Ecto neural progenitor cell (in vitro differentiated cells): Measurements from ENCODE around the gene DLG1.
"Not testable (repeated sequence)": the region's sequence is repeated elsewhere in the genome, so short reads cannot be mapped to it uniquely, and the experiment has no call there.

Experiments
- DNase-seq: peaks from one replicate; pipeline ENCODE4 v3.0.0-alpha.2; 2018; ENCODE audit warnings: low spot score

The DLG1 gene

GRCh38 chr3:197242784-197243432 is 55.5 kb downstream of the DLG1 start:
- no peak for DNase-seq

- no peak for DNase-seq
These were observed 57.2 kb downstream of the DLG1 start for GRCh38 chr3:197241173-197241572.

DNA sequence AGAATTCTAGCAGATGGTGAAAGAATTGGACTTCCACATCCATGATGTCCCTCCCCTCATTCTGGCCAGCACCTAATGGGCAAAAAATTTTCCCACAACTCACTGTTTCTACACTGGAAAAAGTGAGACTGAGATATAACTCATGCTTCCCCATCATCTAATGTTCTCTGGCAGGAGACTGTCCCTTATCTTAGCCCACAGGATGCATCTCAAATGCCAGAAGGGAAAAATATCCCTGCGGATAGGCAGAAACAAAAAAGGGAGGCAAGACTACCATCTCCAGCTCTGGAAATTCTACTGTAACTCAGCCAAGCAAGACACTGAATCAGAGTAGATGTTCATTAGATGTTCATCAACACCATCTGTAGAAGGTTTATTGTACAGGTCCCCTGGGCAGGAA is 58.6 kb downstream of the DLG1 start:
- no peak for DNase-seq

GRCh38 chr3:197238842-197239241 is 59.6 kb downstream of the DLG1 start:
- no peak for DNase-seq

- DNase-seq: no peak
These were observed 60.5 kb downstream of the DLG1 start for GRCh38 chr3:197237897-197238296.

- no peak for DNase-seq
These were observed 62.0 kb downstream of the DLG1 start for GRCh38 chr3:197236362-197236761.

DNA sequence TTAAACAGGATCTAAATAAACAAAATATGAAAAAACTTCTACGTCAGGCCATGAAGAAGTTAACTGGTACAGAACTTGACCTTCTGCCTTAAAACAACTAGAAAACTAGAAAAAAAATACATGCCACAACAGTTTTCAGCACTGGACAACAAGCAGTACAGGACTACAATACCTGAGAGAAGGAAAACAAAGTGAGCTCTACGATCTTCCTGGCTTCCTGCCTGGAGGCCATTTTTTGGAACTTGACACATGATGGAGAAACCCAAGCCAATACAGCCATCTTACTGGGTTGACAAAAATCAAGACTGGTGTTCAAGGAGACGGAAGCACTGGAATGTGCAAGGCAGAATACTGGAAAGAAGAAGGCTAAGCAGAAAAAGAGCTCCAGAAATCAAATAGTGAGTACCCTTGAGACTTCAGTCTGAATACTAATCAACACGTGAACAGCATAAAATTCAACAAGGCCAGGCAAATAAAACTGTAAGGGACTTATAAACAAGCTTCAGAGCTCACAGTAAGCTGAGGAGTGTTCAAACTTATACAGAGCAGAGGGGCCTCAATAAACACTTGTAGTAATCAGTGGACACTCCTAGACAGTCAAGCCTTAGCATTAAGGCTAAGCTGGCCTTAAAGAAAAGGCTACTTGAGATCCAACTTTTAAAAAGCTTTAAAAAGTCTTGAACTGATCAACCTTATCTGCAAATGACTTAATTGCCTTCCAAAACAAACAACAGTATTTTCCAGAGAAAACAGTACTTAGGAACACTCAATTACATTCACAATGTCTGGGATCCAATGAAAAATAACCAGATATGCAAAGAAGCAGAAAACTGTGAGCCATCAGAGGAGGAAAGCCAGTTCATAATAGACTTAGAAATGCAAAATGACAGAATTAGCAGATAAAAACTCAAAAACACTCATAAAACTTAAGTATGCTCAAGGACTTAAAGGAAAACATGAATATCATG is 63.2 kb downstream of the DLG1 start:
- DNase-seq: no peak

DNA sequence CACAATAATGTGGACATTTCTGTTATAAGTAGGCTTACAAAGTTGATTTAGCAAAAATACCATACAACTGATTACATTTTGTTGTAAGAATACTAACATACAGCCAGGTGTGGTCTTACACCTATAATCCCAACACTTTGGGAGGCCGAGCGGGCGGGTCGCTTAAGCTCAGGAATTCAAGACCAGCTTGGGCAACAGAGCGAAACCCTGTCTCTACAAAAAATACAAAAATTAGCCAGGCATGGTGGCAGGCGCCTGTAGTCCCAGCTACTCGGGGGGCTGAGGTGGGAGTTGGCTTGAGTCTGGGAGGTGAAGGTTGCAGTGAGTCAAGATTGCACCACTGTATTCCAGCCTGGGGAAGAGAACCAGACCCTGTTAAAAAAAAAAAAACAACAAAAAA is 67.1 kb downstream of the DLG1 start:
- no peak for DNase-seq

- no peak for DNase-seq
These were observed 68.6 kb downstream of the DLG1 start for GRCh38 chr3:197229836-197230235.

DNA sequence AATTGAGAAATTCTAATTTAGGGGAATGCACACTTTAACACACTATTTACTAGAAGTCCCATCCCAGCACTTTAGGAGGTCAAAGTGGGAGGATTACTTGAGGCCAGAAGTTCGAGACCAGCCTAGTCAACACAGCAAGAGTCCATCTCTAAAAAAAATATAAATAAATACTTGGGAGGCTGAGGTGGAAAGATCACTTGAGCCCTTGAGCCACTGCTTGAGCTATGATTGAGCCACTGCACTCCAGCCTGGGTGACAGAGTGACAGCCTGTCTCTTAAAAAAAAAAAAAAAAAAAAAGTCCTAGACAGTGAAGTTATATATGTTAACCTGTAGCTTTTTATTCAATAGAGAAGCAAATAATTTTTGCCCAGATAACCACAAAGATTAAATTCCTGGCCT is 69.2 kb downstream of the DLG1 start:
- DNase-seq: no peak

DNA sequence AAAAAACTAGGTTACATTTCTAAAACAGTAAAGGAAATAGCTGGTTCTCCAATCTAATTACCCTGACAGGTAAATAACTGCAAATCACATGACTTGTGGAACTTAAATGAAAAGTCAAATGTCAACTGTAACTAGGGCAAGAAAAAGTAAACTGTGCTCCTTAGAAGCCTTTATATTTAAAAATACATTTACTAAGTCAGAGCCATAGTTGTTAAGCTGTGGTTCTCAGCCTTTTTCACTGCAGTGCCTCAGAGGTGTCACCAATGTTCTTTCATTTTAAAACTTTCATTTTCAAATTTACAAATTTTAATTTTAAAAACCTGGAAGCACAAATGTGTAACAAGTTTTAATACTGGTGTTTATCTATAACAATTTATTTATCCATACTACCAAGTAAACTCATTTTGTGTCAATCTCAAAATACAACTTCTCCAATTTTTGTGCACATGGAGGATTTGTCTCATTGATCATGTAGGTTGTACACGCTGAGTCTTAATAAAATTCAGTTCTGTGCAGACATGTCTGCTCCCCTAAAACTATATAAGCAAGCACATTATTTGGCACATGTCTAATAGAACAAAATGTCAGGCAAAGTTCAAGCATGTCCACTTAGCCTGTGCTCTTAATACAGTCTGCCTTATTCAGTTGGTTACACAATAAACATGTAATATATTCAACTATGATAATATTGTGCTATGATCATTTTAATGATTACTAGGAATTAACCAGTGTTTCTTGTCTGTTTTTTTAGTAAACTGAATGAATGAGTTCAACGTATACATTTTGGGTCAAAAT is 70.4 kb downstream of the DLG1 start:
- no peak for DNase-seq

GRCh38 chr3:197226179-197226578 is 72.2 kb downstream of the DLG1 start:
- no peak for DNase-seq

GRCh38 chr3:197225579-197225978 is 72.8 kb downstream of the DLG1 start:
- DNase-seq: no peak

- DNase-seq: no peak
These were observed 74.4 kb downstream of the DLG1 start for GRCh38 chr3:197224034-197224444.

DNA sequence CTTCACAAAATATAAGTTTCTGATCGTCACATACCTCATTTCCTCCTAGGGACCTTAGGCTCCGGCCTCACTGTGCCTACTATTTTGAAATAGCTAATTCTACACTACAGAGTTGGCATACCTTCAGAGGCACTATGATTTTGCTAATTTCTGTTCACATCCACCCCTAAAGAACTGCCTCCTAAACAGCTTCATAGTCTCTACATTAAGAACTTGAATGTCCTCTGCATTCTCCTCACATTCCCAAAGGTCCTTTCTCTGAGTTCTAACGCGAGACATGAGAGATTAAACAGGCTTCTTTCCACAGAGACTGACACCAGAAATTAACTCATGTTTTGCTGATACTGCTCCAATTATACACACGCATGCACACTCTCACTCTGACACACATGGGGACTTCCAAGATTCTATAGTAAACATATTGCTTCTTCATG is 75.5 kb downstream of the DLG1 start:
- DNase-seq: no peak

DNA sequence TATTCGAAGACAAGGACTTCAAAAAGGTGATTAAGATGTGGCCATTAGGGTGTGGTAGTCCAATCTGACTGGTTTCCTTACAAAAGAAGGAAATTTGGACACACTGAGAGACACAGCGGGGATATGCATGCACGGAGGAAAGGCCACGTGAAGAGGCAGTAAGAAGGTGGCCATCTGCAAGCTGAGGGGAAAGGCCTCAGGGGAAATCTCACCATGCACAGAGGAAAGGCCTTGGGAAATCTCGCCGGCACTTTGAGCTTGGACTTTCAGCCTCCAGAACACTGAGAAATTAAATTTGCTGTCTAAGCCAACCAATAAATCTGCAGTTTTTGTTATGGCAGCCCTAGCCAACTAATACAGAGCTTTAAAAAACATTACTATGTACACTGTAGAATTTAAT is 78.8 kb downstream of the DLG1 start:
- DNase-seq: no peak

DNA sequence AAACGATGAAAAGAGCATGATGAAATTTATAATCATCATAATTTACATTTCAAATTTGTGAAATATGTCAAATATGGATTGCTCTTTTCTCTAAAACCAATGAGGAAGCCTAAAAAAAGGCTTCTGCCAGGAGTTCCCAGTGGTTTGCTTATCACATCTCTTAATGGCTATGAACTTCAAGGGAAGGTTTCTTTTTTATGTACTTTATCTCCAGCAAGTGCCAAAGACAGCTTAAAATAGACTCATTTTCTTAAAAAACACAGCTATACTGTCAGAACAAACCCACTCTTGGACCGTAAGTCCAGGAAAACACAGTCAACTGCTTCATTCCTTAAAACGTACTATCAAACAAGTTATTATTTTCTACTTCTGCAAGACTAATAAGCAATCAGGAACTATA is 80.2 kb downstream of the DLG1 start:
- no peak for DNase-seq

GRCh38 chr3:197216914-197217313 is 81.5 kb downstream of the DLG1 start:
- no peak for DNase-seq

- DNase-seq: no peak
These were observed 82.1 kb downstream of the DLG1 start for GRCh38 chr3:197216169-197216860.

DNA sequence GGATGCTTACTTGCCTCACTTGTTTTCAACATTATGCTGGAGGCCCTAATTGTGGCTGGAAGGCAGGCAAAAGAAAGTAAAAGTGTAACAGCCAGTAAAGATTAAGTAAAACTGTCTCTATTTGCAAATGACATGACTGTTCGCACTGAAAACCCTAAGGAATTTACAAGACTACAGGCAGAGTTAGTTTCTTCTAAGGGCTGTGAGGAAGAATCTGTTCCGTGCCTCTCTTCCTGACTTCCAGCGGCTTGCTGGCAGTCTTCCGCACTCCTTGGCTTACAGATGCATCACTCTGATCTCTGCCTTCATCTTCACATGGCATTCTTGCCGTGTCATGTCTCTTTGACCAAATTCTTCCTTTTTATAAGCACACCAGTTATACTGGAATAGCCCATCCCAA is 86.1 kb downstream of the DLG1 start:
- DNase-seq: no peak

- not testable (repeated sequence) for DNase-seq
These were observed 86.7 kb downstream of the DLG1 start for GRCh38 chr3:197211698-197212097.
